ENCODE data around the gene ARHGAP6.

ARHGAP6 gene

DNA sequence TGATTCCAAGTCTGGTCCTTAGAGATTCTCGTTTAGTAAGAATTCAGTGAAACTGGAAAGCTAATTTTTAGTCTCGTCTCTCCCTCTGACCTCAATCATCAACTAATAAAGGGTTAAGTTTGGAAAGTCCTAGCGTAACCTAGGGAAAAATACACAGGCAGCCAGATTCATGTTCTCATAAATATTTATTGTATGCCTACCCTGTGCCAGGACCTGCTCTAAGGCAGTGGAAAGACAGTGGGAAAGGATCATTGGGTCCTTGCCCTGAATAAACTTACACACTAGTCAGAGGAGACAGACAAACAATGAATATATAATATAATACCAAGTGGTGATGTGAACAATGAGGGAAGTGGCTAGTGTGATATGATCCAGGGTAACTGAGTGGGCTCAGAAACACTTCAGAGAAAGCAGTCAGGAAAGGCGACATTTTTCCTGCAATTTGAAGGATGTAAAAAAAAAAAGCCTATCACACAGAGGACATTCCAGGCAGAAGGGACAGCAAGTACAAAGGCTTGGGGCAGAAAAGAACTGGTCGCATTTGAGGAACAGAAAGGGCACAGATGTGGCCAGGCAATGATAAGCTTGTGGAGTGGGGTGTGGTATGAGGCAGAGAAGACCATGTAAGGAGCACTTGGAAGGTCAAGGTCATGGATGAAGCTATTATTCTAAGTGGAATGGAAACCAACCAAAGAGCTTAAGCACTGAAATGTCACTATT is 243.8 kb downstream of the ARHGAP6 start:
- no peak for DNase-seq

DNA sequence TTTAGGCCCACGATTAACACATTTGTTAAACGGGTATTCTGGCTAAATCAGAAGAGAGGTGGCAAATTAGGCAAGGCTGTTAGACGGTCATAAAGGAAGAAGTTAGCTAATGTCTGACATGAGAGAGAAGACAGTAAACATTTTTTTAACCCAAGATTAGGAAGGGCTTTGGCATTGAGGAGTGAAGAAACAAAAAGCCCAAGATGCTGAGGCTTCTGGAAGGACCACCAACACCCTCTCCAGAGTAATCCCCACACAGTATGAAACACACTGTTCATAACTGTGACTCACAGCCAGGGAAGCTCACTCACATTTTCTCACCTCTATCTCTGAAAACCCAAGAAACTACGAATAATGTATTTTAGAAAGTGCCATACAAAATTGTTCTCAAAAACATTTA is 244.9 kb downstream of the ARHGAP6 start:
- no peak for DNase-seq

DNA sequence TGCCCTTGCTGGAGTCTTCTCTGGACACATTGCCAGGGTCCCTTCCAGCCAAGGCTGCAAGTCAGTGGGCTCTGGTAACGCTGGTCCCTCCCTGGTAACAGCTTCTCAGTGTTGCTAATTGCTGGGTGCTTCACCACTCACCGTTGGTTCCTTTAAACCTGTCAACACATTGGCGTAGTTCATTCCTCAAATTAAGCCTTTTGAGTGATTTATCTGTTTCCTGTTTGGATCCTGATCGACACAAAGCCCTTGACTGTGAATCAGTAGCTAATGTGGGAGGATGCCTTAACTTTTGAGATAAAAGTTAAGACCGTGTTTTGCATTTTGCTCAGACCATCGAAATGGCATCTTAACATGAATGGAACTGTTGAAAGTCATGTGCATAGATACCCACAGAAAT is 246.6 kb downstream of the ARHGAP6 start:
- DNase-seq = no peak

DNA sequence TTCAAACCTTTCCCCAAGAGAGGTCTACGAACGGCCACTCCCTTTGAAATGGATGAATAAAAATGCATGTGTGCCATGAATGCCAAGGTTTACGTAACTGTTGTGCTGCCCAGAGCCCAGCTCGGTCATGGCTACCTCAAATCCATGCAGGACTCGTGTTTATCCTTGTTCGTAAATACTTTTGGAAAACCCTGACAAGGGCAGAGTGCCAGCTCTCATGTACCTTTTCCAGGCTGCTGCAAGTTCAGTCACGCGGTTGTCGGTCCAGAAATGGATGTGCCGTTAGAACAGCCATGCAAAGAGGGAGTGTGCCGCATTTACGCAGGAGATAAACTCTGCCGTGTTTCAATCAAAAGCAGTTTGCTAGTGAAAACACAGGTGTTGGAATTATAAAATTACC is 249.1 kb downstream of the ARHGAP6 start:
- no peak for DNase-seq

GRCh38 chrX:11414091-11414490 is 251.6 kb downstream of the ARHGAP6 start:
- DNase-seq = no peak

GRCh38 chrX:11412715-11413623 is 252.8 kb downstream of the ARHGAP6 start:
- DNase-seq = no peak

GRCh38 chrX:11409957-11410356 is 255.8 kb downstream of the ARHGAP6 start:
- DNase-seq = no peak

DNA sequence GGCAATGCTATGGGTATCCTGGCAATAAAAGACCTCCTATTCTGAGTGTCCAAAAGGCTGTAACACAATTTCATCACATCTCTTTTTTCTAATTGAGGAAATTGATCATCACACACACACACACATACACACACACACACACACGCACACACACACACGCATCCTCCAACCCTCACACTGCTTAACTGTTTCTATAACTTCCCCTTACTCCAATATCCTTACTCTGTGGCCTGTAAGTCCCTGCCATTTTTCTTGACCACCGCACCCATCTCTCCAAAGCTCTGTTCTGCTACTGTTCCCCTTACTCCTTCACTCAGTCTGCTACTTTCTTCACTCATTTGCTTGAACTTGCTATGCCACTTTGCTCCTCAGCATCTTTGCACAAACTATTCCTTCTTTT is 256.9 kb downstream of the ARHGAP6 start:
- no peak for DNase-seq

- no peak for DNase-seq
Measured at GRCh38 chrX:11408109-11408405, 257.7 kb downstream of the ARHGAP6 start.

DNA sequence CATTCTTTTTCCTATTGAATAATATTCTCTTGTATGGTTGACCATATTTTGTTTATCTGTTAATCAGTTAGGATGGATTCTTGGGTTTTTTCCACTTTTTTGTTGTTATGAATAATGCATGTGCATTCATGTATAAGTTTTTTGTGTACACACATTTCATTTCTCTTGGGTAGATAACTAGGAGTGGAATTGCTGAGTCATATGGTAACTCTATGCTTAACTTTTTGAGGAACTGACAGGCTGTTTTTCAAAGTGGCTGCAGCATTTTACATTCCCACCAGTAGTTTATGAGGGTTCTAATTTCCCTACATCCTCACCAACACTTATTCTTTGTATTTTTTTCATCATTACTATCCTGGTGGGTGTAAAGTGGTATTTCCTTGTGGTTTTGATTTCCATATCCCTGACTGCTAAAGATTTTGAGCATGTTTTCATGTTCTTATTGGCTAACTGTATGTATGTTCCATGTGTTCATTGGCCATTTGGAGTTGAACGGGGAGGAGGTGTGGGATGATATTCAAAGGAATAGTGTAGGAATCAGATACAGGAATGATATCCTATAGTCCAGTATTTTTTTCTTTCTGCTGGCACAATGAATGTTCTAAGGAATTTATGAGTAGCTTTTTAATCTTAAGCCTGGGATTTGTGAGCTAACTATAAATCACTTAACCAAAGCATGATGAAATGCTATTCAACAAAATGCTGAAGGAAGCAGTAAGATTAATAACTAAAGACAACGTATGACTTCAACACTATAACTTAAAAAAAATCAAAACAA is 258.2 kb downstream of the ARHGAP6 start:
- no peak for DNase-seq

GRCh38 chrX:11406109-11406765 is 259.5 kb downstream of the ARHGAP6 start:
- no peak for DNase-seq

GRCh38 chrX:11403631-11404030 is 262.1 kb downstream of the ARHGAP6 start:
- DNase-seq = no peak

- no peak for DNase-seq
Measured at GRCh38 chrX:11401966-11402365, 263.8 kb downstream of the ARHGAP6 start.

DNA sequence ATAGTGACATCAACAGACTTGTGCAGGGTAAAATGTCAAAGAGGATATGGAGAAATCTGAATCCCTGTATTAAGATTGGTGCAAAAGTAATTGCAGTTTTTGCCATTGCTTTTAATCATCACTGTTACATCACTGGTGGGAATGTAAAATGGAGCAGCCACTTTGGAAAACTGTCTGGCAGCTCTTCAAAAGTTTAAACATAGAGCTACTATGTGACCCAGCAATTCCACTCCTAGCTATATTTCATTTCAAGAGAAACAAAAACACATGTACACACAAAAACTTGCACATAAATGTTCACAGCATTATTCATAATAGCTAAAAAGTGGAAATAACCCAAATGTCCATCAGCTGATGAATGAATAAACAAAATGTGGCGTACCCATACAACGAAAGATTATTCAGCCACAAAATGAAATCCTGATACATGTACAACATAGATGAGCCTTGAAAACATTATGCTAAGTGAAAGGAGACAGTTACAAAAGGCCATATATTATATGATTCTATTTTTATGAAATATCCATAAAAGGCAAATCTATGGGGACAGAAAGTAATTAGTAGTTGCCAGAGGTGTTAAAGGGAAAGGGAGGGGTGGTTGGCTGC is 266.1 kb downstream of the ARHGAP6 start:
- DNase-seq = no peak

- DNase-seq = no peak
Measured at GRCh38 chrX:11398785-11399184, 266.9 kb downstream of the ARHGAP6 start.

DNA sequence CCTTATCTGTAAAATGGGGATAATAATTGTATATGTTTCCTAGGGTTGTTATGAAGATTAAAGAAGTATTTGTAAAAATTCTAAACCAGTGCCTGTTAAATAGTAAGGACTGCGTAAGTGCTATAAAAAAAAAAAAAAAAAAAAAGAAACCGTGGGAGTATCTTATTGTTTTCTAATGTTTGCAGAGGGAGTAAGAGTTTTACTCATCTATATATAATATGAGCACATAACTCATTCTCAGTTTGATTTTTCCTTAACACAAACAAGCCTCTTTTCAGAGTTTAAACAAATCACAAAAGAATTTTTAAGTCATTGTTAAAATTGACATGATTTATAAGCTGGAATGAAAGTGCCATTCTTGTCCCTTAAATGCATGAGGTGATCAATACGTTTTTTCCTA is 267.6 kb downstream of the ARHGAP6 start:
- no peak for DNase-seq

DNA sequence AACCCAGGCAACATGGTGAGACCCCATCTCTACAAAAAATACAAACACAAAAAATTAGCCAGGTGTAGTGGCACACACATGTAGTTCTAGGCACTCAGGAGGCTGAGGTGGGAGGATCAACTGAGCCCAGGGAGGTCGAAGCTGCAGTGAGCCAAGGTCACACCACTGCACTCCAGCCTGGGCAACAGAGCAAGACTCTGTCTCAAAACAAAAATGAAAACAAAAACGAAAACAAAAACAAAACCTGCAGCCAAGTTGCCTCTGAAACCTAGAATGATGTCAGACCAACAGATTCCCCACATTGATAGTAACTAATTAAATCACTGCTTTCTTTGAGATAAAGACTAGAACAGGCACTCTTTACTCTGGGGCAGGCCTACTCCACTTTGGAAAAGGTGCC is 268.0 kb downstream of the ARHGAP6 start:
- DNase-seq = no peak

DNA sequence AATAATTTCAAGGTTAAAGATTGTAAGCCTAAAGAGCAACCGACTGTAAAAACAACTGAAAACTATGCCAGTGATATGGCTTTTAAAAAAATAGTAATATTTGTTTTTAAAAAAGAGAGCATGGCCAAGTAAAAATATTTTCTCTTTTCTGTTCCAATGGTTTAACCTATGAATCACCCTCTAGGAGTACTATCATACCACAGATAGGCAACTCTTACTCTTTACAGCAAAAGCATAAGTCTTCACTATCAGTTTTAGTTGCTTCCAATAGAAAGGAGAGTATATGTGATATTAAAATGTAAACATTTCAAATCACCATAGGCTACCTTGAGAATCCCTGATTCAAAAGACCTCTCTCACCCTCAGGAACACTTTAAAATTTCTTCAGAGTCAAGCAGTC is 269.9 kb downstream of the ARHGAP6 start:
- DNase-seq = no peak

DNA sequence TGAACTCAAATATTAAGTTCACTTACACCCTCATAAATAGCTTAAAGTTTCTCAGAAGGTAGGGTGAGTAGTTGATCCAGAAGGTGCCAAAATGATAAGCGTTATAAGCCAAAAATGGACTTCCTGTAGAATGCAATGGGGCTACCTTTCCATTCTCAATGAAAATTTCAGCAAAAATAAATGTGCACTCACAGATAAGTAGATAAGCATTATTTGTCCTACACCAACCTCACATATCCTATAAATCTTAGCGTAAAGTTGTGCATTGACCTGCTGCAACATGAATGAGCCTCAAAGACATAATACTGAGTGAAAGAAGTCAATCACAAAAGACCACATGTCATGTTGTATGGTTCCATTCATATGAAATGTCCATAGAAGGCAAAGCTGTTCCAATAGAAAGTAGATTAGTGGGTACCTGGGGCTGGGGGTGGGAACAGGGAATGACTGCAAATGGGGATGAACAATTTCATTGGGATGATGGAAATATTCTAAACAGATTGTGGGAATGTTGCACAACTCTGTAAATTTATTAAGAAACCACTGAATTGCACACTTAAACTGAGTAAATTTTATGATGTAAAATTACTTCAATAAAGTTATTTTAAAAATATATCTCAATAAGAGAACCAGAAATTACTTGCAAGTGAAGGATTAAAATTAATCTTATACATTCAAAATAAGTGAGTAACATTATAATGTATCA is 271.6 kb downstream of the ARHGAP6 start:
- no peak for DNase-seq

DNA sequence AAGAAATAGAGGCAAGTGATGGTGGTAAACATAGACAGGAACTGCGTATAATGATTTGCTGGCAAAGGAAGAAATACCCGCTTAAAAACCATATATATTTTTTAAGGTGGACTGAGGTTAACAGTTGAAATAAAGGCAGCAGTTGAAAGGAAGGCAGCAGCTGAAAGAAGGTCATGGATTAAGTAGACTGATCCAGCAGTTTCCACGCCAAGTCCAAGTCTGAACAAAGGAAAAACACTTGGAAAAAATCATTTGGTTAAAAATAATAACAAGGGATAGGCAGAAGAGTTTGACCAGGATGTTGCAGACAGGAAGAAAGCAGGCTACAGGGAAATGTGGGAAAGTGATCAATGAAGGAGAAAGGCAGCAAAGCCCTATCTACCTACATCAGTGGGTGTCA is 278.9 kb downstream of the ARHGAP6 start:
- no peak for DNase-seq

DNA sequence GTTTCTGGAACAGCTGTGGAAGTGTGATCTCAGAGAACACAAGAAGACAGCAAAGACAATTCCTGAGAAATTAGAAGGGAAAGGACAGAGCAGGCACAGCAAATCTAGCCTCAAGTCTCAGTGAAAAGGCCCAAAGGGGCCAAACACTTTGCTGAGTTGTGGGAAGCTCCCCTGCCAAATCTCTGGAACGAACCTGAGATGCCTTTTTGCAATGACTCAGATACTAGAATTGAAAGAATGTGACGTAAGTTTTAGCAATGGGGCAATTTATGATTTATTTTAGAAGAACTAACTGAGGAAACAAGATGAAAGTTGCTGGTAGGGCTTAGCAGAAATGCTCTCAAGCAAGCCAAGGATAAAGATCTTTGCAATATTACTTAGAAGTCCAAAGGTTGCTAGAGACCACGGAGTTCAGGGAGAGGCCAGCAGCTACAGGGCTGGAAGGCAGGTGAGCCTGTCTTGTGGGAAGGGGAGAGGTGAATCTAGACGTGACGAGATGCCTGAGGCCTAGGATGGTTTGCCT is 279.7 kb downstream of the ARHGAP6 start:
- no peak for DNase-seq

- no peak for DNase-seq
Measured at GRCh38 chrX:11382930-11383329, 282.8 kb downstream of the ARHGAP6 start.
